WTC11 (cell line): ENCODE data around the gene SLC9A7. TPM values are rescaled to one million over a fixed set of nuclear protein-coding genes. Genes with fewer than 3 reads are reported as not detected.

Experiments used
- ATAC-seq: fragments of 200-7000 bp; cut with Tn5 transposase; 2 replicates; pipeline ENCODE4 v1.10.0; 2021; ENCODE audit warnings: mild to moderate bottlenecking, moderate library complexity
- CTCF ChIA-PET: fragments of 300-600 bp; sonication (Branson Sonifier 250); formaldehyde crosslinking; loops from one replicate; lab custom pipeline; 2021; ENCODE audit warnings: antibody characterized with exemption; lab: Charles Lee
- POLR2A ChIA-PET: fragments of 350-600 bp; sonication (Branson Sonifier 250); formaldehyde crosslinking; loops from one replicate; lab custom pipeline; 2021; ENCODE audit warnings: antibody characterized with exemption; lab: Charles Lee
- DNase-seq: peaks from one replicate; pipeline ENCODE4 v3.0.0; 2021; ENCODE audit warnings: low spot score
- H3K27ac Mint-ChIP-seq: 2 replicates; pipeline ENCODE4 v1.8.0; 2021; ENCODE audit warnings: mixed read lengths
- H3K27me3 Mint-ChIP-seq: 2 replicates; pipeline ENCODE4 v1.8.0; 2021; ENCODE audit warnings: low read depth, mild to moderate bottlenecking, moderate library complexity, mixed read lengths
- H3K36me3 Mint-ChIP-seq: 2 replicates; pipeline ENCODE4 v1.8.0; 2021; ENCODE audit warnings: mixed read lengths
- H3K4me1 Mint-ChIP-seq: 2 replicates; pipeline ENCODE4 v1.8.0; 2022; ENCODE audit warnings: mixed read lengths
- H3K4me3 Mint-ChIP-seq: 2 replicates; pipeline ENCODE4 v1.8.0; 2021; ENCODE audit warnings: mild to moderate bottlenecking, moderate library complexity, mixed read lengths
- H3K9me3 Mint-ChIP-seq: 2 replicates; pipeline ENCODE4 v1.8.0; 2021; ENCODE audit warnings: mixed read lengths
- CREB1 ChIP-seq: sonication (generic); formaldehyde crosslinking; IDR thresholded peaks from 2 replicates; pipeline ENCODE4 v1.8.0; 2023; ENCODE audit warnings: mild to moderate bottlenecking, missing genetic modification reagents
- ELF4 ChIP-seq: sonication (generic); formaldehyde crosslinking; IDR thresholded peaks from 2 replicates; pipeline ENCODE4 v1.8.1; 2022; ENCODE audit warnings: low read depth, mild to moderate bottlenecking, moderate library complexity, missing genetic modification reagents
- FOXP1 ChIP-seq: sonication (generic); formaldehyde crosslinking; IDR thresholded peaks from 2 replicates; pipeline ENCODE4 v1.8.0; 2022; ENCODE audit warnings: missing genetic modification reagents, mild to moderate bottlenecking, moderate library complexity, borderline replicate concordance
- HMGA2 ChIP-seq: fragments of 250-450 bp; sonication (Bioruptor Pico); IDR thresholded peaks from 2 replicates; pipeline ENCODE4 v1.4.0; 2021; ENCODE audit warnings: mild to moderate bottlenecking, moderate library complexity
- MXD4 ChIP-seq: fragments of 250-450 bp; sonication (Bioruptor Pico); IDR thresholded peaks from 2 replicates; pipeline ENCODE4 v1.8.0; 2021; ENCODE audit warnings: mild to moderate bottlenecking, moderate library complexity, borderline replicate concordance
- MYBL2 ChIP-seq: sonication (generic); formaldehyde crosslinking; IDR thresholded peaks from 2 replicates; pipeline ENCODE4 v1.8.1; 2023; ENCODE audit warnings: mild to moderate bottlenecking, moderate library complexity, missing genetic modification reagents
- NFYB ChIP-seq: sonication (generic); formaldehyde crosslinking; conservative IDR thresholded peaks from 2 replicates; pipeline ENCODE4 v1.8.0; 2022; ENCODE audit warnings: low read depth, missing genetic modification reagents
- OVOL2 ChIP-seq: fragments of 250-450 bp; sonication (Bioruptor Pico); IDR thresholded peaks from 2 replicates; pipeline ENCODE4 v1.9.0; 2021; ENCODE audit warnings: mild to moderate bottlenecking, borderline replicate concordance
- PRRX2 ChIP-seq: fragments of 250-450 bp; sonication (Bioruptor Pico); IDR thresholded peaks from 2 replicates; pipeline ENCODE4 v1.8.0; 2021; ENCODE audit warnings: mild to moderate bottlenecking
- SMAD3 ChIP-seq: sonication (generic); formaldehyde crosslinking; IDR thresholded peaks from 2 replicates; pipeline ENCODE4 v1.8.0; 2022; ENCODE audit warnings: missing genetic modification reagents, mild to moderate bottlenecking, borderline replicate concordance
- TEAD4 ChIP-seq: sonication (generic); formaldehyde crosslinking; IDR thresholded peaks from 2 replicates; pipeline ENCODE4 v1.8.0; 2022; ENCODE audit warnings: mild to moderate bottlenecking, missing genetic modification reagents
- ZNF138 ChIP-seq: sonication (generic); formaldehyde crosslinking; conservative IDR thresholded peaks from 2 replicates; pipeline ENCODE4 v1.8.1; 2022; ENCODE audit warnings: mild to moderate bottlenecking, moderate library complexity, missing genetic modification reagents
- ZNF232 ChIP-seq: sonication (generic); formaldehyde crosslinking; IDR thresholded peaks from 2 replicates; pipeline ENCODE4 v1.8.0; 2022; ENCODE audit warnings: mild to moderate bottlenecking, missing genetic modification reagents
- ZNF263 ChIP-seq: sonication (generic); formaldehyde crosslinking; IDR thresholded peaks from 2 replicates; pipeline ENCODE4 v1.8.1; 2022; ENCODE audit warnings: low read depth, mild to moderate bottlenecking, moderate library complexity, missing genetic modification reagents
- ZNF396 ChIP-seq: fragments of 250-450 bp; sonication (Bioruptor Pico); IDR thresholded peaks from 2 replicates; pipeline ENCODE4 v1.8.0; 2021; ENCODE audit warnings: mild to moderate bottlenecking, moderate library complexity, borderline replicate concordance
- ZNF416 ChIP-seq: fragments of 250-450 bp; sonication (Bioruptor Pico); IDR thresholded peaks from 2 replicates; pipeline ENCODE4 v1.9.0; 2021; ENCODE audit warnings: mild to moderate bottlenecking, inconsistent platforms
- total RNA-seq: library from RNA; stranded (reverse); gene quantifications from 3 replicates; pipeline ENCODE4 v1.2.3, GENCODE V29; 2021
- TF ChIP-seq, protein P1 (sequence below): sonication (generic); formaldehyde crosslinking; IDR thresholded peaks from 2 replicates; pipeline ENCODE4 v1.8.1; 2022; ENCODE audit warnings: mild to moderate bottlenecking, moderate library complexity, missing genetic modification reagents
- TF ChIP-seq, protein P2 (sequence below): sonication (generic); formaldehyde crosslinking; IDR thresholded peaks from 2 replicates; pipeline ENCODE4 v1.8.1; 2023; ENCODE audit warnings: mild to moderate bottlenecking, missing genetic modification reagents
- TF ChIP-seq, protein P3 (sequence below): fragments of 250-450 bp; sonication (Bioruptor Pico); IDR thresholded peaks from 2 replicates; pipeline ENCODE4 v1.9.0; 2021; ENCODE audit warnings: mild to moderate bottlenecking
- TF ChIP-seq, protein P4 (sequence below): fragments of 250-450 bp; sonication (Bioruptor Pico); IDR thresholded peaks from 2 replicates; pipeline ENCODE4 v1.8.0; 2021; ENCODE audit warnings: mild to moderate bottlenecking
- TF ChIP-seq, protein P5 (sequence below): fragments of 250-450 bp; sonication (Bioruptor Pico); IDR thresholded peaks from 2 replicates; pipeline ENCODE4 v1.9.0; 2021; ENCODE audit warnings: mild to moderate bottlenecking
- TF ChIP-seq, protein P6 (sequence below): sonication (generic); formaldehyde crosslinking; IDR thresholded peaks from 2 replicates; pipeline ENCODE4 v1.8.1; 2022; ENCODE audit warnings: mild to moderate bottlenecking, missing genetic modification reagents, moderate library complexity, borderline replicate concordance
- TF ChIP-seq, protein P7 (sequence below): sonication (generic); formaldehyde crosslinking; conservative IDR thresholded peaks from 2 replicates; pipeline ENCODE4 v1.8.1; 2023; ENCODE audit warnings: mild to moderate bottlenecking, low read depth, missing genetic modification reagents, moderate library complexity

The SLC9A7 gene
- total RNA-seq, 1 experiment from 2014 or later: 18.0 TPM

DNA sequence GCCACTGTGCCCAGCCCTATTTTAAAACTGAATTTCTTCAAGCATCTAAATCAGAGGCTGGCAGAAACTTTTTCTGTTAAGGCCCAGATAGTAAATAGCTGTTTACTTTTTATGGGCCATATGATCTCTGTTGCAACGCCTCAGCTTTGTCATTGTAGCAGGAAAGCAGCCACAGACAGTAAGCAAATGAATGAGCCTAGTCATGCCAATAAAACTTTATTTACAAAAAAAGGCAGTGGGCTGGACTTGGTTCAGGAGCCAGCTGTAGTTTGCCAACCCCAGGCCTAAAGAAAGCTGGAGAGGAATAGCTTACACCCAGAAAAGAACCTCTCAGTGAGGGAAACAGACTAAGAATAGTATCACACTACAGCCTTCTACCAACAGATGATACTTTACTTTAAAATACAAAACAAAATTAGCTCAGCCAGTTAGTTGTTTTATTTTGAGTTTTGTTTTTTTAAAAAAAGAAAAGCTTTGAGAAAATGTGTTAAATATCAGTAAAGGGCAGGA is 159.8 kb downstream of the SLC9A7 start:
- H3K36me3 Mint-ChIP-seq: peaks cover 8% of the 10 kb centered on the region; the same call in 1 of the 2 replicates
- no peak overlapping the region for H3K4me3 Mint-ChIP-seq
- ChIA-PET CTCF (no interaction called here), POLR2A (no interaction called here)
- H3K27ac Mint-ChIP-seq: no peak overlapping the region
- DNase-seq (no peak), ATAC-seq (no peak)
- peaks cover 18% of the 10 kb centered on the region for H3K4me1 Mint-ChIP-seq
- no peaks in the 10 kb centered on the region for H3K27me3 Mint-ChIP-seq
- H3K9me3 Mint-ChIP-seq: no peaks in the 10 kb centered on the region
- no peak for TF ChIP-seq ZNF416 (CRISPR knock-in tag)
- TF ChIP-seq ZNF232: no peak
- no peak for TF ChIP-seq HMGA2 (CRISPR knock-in tag)
- no peak for TF ChIP-seq PRRX2 (CRISPR knock-in tag)
- TF ChIP-seq, protein P1, sequence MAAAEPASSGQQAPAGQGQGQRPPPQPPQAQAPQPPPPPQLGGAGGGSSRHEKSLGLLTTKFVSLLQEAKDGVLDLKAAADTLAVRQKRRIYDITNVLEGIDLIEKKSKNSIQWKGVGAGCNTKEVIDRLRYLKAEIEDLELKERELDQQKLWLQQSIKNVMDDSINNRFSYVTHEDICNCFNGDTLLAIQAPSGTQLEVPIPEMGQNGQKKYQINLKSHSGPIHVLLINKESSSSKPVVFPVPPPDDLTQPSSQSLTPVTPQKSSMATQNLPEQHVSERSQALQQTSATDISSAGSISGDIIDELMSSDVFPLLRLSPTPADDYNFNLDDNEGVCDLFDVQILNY (CRISPR knock-in tag): no peak
- TF ChIP-seq FOXP1: no peak
- TF ChIP-seq MYBL2 (CRISPR knock-in tag): no peak
- no peak for TF ChIP-seq MXD4 (CRISPR knock-in tag)
- TF ChIP-seq, protein P2, sequence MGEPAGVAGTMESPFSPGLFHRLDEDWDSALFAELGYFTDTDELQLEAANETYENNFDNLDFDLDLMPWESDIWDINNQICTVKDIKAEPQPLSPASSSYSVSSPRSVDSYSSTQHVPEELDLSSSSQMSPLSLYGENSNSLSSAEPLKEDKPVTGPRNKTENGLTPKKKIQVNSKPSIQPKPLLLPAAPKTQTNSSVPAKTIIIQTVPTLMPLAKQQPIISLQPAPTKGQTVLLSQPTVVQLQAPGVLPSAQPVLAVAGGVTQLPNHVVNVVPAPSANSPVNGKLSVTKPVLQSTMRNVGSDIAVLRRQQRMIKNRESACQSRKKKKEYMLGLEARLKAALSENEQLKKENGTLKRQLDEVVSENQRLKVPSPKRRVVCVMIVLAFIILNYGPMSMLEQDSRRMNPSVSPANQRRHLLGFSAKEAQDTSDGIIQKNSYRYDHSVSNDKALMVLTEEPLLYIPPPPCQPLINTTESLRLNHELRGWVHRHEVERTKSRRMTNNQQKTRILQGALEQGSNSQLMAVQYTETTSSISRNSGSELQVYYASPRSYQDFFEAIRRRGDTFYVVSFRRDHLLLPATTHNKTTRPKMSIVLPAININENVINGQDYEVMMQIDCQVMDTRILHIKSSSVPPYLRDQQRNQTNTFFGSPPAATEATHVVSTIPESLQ (CRISPR knock-in tag): no peak
- TF ChIP-seq ZNF396: no peak
- no peak for TF ChIP-seq NFYB (CRISPR knock-in tag)
- no peak for TF ChIP-seq TEAD4 (CRISPR knock-in tag)
- TF ChIP-seq, protein P3, sequence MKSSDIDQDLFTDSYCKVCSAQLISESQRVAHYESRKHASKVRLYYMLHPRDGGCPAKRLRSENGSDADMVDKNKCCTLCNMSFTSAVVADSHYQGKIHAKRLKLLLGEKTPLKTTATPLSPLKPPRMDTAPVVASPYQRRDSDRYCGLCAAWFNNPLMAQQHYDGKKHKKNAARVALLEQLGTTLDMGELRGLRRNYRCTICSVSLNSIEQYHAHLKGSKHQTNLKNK (CRISPR knock-in tag): no peak
- TF ChIP-seq, protein P4, sequence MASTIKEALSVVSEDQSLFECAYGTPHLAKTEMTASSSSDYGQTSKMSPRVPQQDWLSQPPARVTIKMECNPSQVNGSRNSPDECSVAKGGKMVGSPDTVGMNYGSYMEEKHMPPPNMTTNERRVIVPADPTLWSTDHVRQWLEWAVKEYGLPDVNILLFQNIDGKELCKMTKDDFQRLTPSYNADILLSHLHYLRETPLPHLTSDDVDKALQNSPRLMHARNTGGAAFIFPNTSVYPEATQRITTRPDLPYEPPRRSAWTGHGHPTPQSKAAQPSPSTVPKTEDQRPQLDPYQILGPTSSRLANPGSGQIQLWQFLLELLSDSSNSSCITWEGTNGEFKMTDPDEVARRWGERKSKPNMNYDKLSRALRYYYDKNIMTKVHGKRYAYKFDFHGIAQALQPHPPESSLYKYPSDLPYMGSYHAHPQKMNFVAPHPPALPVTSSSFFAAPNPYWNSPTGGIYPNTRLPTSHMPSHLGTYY (CRISPR knock-in tag): no peak
- TF ChIP-seq, all 79 proteins: peak for 0

DNA sequence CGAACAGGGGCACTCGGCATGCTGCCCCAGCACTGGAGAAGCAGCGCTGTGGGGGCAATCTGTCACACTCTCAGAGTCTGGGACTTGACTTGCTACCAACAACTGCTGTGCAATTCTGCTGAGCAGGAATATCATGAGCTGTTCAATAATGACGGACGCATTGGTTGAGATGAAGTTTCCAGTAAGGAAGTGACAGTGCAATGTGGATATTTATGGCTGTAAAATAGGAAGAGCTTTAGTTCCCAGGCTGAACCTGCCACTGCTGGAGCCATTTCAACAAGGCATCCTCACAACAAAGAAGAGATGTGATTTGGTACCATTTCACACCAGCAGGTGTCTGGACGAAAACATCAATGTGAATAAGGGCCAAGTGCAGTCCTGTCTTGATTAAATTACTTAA is 161.1 kb downstream of the SLC9A7 start:
- Mint-ChIP-seq H3K4me1 (peaks cover 23% of the 10 kb centered on the region), H3K4me3 (no peak overlapping the region), H3K36me3 (peaks cover 8% of the 10 kb centered on the region; the same call in 1 of the 2 replicates), H3K27ac (peak overlapping the region; percentile 60; the same call in 1 of the 2 replicates), H3K9me3 (no peaks in the 10 kb centered on the region), H3K27me3 (no peaks in the 10 kb centered on the region)
- ChIA-PET POLR2A (no interaction called here), CTCF (no interaction called here)
- TF ChIP-seq, protein P5, sequence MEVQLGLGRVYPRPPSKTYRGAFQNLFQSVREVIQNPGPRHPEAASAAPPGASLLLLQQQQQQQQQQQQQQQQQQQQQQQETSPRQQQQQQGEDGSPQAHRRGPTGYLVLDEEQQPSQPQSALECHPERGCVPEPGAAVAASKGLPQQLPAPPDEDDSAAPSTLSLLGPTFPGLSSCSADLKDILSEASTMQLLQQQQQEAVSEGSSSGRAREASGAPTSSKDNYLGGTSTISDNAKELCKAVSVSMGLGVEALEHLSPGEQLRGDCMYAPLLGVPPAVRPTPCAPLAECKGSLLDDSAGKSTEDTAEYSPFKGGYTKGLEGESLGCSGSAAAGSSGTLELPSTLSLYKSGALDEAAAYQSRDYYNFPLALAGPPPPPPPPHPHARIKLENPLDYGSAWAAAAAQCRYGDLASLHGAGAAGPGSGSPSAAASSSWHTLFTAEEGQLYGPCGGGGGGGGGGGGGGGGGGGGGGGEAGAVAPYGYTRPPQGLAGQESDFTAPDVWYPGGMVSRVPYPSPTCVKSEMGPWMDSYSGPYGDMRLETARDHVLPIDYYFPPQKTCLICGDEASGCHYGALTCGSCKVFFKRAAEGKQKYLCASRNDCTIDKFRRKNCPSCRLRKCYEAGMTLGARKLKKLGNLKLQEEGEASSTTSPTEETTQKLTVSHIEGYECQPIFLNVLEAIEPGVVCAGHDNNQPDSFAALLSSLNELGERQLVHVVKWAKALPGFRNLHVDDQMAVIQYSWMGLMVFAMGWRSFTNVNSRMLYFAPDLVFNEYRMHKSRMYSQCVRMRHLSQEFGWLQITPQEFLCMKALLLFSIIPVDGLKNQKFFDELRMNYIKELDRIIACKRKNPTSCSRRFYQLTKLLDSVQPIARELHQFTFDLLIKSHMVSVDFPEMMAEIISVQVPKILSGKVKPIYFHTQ (CRISPR knock-in tag): no peak
- TF ChIP-seq, protein P6, sequence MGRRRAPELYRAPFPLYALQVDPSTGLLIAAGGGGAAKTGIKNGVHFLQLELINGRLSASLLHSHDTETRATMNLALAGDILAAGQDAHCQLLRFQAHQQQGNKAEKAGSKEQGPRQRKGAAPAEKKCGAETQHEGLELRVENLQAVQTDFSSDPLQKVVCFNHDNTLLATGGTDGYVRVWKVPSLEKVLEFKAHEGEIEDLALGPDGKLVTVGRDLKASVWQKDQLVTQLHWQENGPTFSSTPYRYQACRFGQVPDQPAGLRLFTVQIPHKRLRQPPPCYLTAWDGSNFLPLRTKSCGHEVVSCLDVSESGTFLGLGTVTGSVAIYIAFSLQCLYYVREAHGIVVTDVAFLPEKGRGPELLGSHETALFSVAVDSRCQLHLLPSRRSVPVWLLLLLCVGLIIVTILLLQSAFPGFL: no peak
- TF ChIP-seq TEAD4 (CRISPR knock-in tag) (no peak), OVOL2 (no peak), ELF4 (CRISPR knock-in tag) (no peak), CREB1 (no peak), ZNF263 (CRISPR knock-in tag) (no peak), ZNF138 (CRISPR knock-in tag) (no peak), SMAD3 (CRISPR knock-in tag) (no peak)
- TF ChIP-seq, protein P4 (CRISPR knock-in tag): no peak
- TF ChIP-seq, protein P7, sequence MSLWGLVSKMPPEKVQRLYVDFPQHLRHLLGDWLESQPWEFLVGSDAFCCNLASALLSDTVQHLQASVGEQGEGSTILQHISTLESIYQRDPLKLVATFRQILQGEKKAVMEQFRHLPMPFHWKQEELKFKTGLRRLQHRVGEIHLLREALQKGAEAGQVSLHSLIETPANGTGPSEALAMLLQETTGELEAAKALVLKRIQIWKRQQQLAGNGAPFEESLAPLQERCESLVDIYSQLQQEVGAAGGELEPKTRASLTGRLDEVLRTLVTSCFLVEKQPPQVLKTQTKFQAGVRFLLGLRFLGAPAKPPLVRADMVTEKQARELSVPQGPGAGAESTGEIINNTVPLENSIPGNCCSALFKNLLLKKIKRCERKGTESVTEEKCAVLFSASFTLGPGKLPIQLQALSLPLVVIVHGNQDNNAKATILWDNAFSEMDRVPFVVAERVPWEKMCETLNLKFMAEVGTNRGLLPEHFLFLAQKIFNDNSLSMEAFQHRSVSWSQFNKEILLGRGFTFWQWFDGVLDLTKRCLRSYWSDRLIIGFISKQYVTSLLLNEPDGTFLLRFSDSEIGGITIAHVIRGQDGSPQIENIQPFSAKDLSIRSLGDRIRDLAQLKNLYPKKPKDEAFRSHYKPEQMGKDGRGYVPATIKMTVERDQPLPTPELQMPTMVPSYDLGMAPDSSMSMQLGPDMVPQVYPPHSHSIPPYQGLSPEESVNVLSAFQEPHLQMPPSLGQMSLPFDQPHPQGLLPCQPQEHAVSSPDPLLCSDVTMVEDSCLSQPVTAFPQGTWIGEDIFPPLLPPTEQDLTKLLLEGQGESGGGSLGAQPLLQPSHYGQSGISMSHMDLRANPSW (CRISPR knock-in tag): no peak
- ATAC-seq (no peak), DNase-seq (no peak)
